GM19468 (cell line): Measurements from ENCODE around the gene PSMD4.

ENCODE experiments used
- ATAC-seq: cut with Tn5 transposase; IDR thresholded peaks from one replicate; pipeline ENCODE4 v1.9.1; 2021; ENCODE audit warnings: mild to moderate bottlenecking, moderate library complexity, moderate number of reproducible peaks; ENCODE audit not compliant: unreplicated experiment; ENCODE audit errors: extremely low read depth

PSMD4 gene

DNA sequence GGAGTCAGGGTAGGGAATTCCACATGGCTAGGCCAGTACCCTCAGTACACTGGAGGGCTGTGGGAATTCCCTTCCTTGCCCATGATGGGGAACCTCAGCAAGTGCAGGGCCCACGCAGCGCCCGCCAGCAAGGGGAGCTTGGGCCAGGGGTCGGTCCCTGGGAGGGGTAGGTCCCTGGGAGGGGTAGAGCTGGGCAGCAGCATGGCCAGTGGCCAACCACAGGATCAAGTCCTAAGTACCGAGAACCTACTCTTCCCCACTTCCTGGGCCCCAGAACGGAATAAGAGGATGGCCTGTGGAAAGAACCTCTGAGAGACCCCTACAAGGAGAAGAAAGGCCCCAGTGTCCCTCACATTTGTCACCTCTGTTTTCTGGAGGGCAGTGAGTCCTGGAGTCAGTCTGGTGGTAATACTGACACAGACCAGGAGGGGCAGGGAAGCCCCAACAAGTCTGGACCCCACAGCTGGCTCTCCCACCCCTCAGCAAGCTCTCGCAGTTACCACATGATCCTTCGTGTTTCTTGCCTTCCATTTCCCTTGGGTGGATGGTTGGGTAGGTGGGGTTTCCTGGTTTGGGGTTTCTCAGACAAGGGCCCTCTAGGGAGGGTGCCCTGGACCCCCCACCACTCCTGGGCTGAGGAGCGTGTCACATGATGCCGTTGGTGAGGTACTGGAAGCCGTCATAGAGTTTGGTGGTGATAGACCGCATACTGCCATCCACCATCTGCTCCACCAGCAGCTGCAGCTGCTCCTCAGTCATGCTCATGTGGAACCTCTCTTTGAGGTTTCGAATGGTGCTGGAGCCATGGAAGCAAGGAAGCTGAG lies 37.9 kb downstream of the PSMD4 start:
- no peak for ATAC-seq

DNA sequence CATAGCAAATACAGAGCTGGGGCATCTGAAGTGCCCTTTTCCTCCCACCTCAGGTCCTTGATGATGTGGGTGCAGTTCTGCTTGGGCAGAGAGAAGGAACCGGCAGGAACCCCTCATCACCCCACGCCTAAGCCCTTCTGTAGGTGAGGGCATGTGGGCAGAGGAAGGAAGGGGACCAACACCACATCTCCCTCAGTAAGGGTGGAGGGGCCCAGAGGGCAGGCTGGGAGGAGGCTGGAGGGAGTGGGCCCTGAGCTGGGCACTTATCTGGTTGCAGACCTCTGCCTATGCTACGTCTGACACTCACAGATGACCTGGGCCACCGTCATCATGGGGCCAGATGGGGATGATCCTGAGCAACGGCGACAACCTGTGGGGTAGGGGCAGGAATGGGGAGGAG lies 38.6 kb downstream of the PSMD4 start:
- no peak for ATAC-seq

DNA sequence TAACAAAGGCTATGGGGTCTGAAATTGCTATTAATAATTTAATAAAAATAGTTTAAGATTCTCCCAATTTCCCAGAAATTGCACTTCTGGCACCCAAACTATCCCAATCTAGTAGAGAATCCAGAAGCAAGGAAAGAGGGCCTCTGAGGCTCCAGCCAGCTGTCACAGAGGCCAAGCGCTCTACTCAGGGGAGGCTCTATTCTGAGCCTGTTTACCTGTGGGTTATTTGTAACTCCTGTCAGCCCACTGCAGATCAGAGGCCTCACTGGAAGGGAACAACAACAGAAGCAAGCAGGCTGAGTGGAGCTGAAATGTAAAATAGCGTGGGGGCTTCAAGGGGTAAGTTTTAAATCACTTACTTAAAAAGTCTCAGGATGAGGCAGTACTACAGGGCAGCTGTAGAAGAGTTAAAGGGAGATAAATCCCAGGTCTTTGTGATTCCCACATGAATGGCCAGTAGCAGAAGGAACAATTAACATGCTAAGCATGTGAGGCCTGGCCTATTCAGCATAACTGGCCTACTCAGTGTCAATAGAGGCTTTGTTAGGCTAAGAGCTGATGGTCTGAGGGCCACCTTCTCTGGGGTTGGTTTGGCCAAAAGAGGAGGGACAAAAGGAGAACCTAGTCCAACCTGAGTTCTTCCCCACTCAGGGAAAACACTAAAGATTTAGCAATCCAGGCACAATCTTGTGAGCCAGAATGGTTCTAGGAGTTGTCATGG lies 40.4 kb downstream of the PSMD4 start:
- no peak for ATAC-seq

DNA sequence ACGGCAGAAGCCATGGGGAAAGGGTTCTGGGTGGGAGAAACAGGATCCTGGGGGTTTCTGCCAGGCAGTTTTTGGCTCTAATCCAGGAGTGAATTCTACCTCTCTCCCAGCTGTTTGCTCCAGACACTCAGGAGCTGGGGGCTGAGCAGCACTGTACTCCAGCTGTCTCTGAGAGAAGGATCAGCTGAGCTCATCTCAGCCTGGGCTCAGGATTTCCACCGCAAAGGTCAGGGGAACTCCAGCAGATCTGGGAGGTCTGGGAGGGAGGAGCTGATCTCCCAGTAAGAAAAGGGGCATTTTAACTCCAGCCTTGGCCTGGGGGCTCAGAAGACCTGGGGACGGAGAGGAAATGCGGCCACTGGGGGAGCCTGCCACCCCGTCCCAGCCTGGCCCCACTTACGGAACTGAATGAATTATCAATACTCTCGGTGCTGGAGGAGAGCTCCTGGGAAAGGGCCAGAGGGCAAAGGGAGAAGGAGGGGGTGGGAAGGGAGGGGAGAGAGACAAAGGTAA lies 55.3 kb downstream of the PSMD4 start:
- no peak for ATAC-seq

DNA sequence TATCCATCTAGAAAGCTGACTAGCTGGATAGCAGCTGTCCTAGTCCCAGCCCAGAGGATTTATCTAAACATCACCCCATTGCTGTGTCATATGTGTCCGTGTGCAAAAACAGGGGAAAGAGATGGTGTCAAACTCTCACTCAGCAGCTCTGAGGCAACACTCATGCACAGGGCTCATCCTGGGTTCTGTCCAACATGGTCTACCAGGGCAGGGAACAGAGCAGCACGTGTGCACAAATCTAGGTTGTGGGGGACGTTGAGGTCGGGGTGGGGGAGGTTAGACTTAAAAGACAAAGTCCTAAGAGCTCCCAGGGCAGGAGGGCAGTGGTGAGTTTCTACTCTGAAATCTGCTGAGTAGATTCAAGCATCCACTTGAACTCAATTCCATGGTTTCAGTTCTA lies 56.5 kb downstream of the PSMD4 start:
- ATAC-seq, result no peak

DNA sequence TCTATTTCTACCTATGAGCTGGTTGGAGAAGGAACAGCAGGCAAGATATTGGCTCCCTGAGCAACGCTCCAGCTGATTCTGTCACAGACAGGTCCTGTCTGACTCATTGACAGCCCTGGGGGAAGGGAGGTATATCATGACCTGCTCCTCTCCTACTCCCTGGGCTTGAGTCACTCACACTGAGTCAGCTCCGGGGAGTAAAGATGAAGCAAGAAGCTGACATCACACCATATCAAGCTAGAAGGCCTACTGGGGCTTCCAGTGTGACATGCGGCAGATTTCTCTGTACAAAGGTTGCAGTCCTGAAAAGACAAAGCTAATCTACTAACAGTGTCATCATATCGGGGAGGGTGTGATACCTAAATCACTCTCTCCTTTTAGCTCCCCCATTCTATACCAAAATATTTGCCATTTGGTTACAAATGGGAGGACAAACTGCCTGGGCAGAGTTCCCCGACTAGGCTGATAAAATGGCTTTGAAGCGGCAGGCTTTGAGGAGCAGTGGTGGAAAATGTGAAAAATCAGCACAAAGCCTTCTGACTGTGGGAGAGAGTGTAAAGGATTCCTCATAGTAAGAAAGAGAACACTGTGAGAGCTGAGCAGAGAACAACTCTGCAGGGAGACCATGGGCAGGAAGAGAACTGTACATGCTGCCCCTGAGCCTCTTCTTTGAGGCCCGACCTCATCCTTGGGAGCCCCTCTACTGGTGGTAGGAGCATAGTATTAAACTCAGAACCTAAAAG lies 57.2 kb downstream of the PSMD4 start:
- no peak for ATAC-seq

DNA sequence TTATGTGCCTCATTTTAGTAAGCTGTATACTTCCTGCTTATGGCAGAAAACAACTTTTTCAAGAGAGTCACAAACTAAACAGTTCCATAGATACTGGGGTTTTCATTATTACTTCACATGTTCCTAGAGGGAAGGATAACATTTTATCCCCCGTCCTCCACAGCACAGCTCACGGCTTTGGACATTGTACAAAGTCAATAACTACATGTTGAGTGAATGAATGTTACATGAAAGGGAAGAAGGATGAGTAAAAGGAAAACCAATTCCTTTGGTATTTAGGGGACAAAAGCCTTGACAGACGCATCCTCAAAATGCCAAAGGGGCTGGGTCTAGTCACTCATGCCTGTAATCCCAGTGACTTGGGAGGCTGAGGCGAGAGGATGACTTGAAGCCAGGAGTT lies 57.9 kb downstream of the PSMD4 start:
- no peak for ATAC-seq

DNA sequence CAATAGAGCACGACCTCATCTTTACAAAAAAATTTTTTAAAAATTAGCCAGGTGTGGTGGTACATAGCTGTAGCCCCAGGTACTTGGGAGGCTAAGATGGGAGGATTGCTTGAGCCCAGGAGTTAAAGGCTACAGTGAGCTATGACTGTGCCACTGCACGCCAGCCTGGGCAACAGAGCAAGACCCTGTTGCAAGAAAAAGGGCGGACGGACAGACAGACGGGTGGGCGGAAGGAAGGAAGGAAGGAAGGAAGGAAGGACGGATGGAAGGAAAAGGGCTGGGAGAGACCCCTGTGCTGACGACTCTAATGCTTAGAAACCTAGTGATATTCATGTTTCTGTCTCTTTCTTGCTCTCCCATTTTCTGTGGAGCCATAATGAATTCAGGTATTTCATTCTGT lies 58.3 kb downstream of the PSMD4 start:
- ATAC-seq, result no peak

DNA sequence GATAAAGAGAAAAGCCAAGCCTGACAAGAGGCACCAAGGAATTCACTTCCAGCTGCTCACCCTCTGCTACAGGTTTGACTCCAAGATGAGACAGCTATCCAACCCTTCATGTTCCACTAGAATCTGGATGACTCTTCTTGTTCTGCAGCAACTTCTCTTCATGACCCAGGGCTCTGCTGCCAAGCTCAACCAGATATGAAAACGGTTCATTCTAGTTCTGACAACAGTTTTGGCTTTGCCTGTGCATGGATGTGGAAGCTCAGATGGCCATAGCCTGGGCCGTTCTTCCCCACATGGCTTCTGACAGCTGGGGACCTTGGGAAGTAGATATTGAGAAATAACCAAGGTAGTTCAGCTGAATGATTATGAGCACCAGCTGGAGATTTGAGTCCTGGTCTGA lies 59.0 kb downstream of the PSMD4 start:
- no peak for ATAC-seq

DNA sequence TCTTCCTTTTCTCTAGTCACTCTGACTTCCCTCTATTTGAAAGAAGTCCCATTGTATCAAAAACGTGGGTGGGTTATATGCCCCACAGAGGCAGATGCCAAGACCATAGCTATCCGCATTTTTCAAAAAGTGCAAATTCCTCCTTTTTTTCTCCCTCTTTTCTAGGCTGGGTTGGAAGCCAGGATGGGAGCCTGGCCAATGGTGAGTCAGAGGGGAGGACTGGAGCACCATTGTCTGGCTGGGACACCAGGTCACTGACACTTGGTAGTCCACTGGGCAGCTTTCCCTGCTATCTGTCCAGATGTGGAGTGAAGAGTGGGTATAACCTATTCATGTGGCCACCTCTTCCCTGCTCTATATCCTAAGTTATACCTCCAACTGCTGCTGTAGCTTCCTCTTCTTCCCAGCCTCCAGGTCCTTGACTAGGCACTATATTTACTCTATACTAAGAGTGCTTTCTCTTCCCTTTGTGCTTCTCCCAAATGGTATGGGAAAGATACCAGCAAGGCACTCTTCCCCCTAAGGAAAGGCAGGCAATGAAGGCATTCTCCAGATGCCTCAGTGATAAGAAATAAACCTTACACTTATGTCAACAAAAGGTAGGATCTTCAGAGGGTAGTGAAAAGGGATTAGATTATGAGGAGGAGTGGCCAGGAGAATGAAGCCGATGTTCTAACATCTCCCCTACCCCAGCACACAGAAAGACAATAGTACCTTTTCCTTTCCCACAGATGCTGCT lies 59.8 kb downstream of the PSMD4 start:
- no peak for ATAC-seq

DNA sequence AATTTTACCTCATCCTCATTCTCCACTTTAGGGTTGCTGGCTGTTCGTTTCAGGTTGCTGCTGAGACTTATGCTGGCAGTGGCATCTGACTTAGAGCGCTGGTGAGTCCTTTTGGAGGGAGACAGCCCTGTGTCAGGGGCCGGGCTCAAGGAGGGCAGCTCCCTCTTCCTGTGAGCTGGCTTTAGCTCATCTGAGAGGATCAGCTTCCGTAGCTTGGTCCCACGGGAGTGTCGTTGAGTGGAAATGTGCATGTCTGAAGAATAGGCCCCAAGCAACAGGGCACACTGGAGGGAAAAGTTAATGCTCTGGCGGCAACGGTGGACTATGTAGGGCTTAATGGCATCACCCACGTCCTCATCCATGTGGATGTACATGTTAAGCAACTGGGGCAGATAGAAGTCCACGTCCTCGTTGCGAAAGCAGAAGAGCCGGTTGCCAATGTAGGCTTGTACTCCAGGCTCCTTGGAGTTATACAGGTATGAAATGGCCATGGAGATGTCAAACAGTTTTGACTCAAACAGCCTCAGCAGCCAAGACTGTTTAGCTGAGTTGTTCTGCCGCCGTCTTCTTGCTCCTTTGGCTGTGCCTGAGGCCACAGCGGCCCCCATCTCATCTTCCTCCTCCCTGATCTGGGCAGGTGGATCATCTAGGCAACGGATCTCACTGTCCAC lies 61.2 kb downstream of the PSMD4 start:
- ATAC-seq, result no peak
